ENCODE data around the gene BOLL. TPM values are rescaled to one million over a fixed set of nuclear protein-coding genes. Genes with fewer than 3 reads are reported as not detected.
"Not testable (repeated sequence)": the region's sequence is repeated elsewhere in the genome, so short reads cannot be mapped to it uniquely, and the experiment has no call there.

Gene BOLL, protein sequence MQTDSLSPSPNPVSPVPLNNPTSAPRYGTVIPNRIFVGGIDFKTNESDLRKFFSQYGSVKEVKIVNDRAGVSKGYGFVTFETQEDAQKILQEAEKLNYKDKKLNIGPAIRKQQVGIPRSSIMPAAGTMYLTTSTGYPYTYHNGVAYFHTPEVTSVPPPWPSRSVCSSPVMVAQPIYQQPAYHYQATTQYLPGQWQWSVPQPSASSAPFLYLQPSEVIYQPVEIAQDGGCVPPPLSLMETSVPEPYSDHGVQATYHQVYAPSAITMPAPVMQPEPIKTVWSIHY
- 0.22 and 0.51 TPM in 2 replicates for total RNA-seq
- long read RNA-seq = 0 reads

DNA sequence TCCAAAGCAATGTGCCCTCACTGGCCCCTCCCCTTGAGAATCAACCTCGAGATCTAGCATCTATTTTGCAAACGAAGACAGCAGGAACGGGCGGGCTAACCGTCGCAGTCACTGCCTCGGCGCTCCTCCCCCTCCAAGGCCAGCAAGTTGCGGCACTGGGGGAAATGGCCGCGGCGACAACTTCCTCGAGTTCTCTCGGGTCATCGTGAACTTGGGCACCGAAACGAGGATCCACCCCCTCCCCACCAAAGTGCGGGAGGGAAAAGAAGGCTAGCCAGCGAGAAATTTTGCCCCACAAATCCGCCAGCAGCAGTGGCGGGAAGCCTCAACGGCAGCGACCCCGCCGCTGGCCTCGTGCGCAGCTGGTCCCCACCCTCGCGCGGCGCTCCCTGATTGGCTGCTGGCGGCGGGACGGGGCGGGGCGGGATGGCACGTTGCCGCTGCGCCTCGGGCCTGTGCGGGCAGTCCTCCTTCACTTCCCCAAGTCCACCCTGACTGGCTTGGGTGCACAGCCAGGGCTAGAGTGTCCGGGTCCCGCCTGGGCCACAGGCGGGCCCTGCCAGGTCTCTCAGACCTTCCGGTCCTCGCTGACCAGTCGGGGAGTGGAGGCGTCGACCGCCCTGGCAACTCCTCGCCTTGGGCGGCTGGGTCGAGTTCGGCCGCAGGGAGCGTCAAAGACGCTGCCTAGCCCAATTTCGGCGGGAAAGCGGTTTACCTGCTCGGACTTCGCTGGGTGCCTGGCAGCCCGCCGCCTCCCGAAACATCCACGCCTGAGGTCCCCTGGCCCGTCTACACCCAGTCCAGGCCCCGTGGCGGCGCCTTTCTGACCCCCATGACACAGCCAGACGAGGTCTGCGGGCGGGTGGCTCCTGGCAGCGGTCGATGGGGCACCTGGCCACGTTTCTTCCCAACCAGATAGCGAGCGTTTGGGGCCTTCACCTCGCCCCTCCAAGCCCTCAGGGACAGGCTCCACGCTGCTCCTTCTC lies at the start of gene BOLL:
BOLL (minus strand) TSS at position 364 of the 986 bp plus-strand sequence. CDS start 3,469 bp downstream, outside the sequence.
- Mint-ChIP-seq H3K36me3 (ENCODE audit: insufficient read depth) (no peaks in the 10 kb centered on the region), H3K27me3 (peaks cover 11% of the 10 kb centered on the region), H3K4me3 (ENCODE audit: low read depth) (peak within 1 kb of the TSS; percentile 50), H3K4me1 (ENCODE audit: low read depth) (peaks cover 4% of the 10 kb centered on the region), H3K27ac (peak within 1 kb of the TSS; percentile 52), H3K9me3 (ENCODE audit: low read depth) (no peaks in the 10 kb centered on the region)
- DNase-seq (ENCODE audit: low spot score, unreplicated experiment) = no peak
- TF ChIP-seq, protein P1, sequence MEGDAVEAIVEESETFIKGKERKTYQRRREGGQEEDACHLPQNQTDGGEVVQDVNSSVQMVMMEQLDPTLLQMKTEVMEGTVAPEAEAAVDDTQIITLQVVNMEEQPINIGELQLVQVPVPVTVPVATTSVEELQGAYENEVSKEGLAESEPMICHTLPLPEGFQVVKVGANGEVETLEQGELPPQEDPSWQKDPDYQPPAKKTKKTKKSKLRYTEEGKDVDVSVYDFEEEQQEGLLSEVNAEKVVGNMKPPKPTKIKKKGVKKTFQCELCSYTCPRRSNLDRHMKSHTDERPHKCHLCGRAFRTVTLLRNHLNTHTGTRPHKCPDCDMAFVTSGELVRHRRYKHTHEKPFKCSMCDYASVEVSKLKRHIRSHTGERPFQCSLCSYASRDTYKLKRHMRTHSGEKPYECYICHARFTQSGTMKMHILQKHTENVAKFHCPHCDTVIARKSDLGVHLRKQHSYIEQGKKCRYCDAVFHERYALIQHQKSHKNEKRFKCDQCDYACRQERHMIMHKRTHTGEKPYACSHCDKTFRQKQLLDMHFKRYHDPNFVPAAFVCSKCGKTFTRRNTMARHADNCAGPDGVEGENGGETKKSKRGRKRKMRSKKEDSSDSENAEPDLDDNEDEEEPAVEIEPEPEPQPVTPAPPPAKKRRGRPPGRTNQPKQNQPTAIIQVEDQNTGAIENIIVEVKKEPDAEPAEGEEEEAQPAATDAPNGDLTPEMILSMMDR (IDR thresholded peaks at IDR 0.05; ENCODE audit: unreplicated experiment) = no peak

DNA sequence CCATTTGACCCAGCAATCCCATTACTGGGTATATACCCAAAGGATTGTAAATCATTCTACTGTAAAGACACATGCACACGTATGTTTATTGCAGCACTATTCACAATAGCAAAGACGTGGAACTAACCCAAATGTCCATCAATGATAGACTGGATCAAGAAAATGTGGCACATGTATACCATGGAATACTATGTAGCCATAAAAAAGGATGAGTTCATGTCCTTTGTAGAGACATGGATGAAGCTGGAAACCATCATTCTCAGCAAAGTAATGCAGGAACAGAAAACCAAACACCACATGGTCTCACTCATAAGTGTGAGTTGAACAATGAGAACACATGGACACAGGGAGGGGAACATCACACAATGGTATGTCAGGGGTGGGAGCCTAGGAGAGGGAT lies 49.7 kb upstream of the BOLL start:
- H3K4me3 Mint-ChIP-seq (ENCODE audit: low read depth); DNase-seq (ENCODE audit: low spot score, unreplicated experiment); H3K4me1 Mint-ChIP-seq (ENCODE audit: low read depth); H3K27me3 Mint-ChIP-seq; H3K27ac Mint-ChIP-seq: not testable (repeated sequence)
- Mint-ChIP-seq H3K9me3 (ENCODE audit: low read depth) (peaks cover 35% of the 10 kb centered on the region), H3K36me3 (ENCODE audit: insufficient read depth) (peaks cover 40% of the 10 kb centered on the region)

DNA sequence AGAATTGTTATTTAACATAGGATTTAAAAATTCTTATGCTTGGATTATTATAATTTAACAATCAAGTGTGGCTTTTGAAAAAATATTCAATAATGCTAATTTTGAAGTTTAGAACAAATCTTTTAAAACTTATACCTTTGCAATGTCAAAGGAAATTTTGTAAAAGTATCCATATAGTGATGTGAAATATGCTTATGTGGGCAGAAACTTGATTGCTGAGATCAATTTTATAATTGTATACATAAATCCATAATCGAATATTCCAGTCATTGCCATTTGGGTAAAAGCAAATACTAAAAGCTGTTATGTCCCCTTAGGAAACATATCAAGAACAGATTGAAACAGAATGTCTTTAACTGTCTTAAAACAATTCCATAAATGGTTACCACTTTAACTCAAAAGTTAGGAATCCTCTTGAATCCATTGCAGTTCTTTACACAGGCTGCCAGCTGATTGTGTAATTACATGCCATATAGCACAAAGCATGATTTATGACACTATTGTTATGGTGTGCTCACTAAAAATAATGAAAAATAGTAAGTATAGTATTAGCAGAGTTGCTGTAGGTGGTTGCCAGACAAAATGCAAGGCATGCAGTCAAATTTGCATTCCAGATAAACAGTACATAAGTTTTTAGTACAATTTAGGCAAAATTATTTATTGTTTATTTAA lies 43.5 kb upstream of the BOLL start:
- Mint-ChIP-seq H3K9me3 (ENCODE audit: low read depth) (peaks cover 25% of the 10 kb centered on the region), H3K27ac (no peak overlapping the region), H3K4me1 (ENCODE audit: low read depth) (no peaks in the 10 kb centered on the region), H3K4me3 (ENCODE audit: low read depth) (no peak overlapping the region), H3K27me3 (no peaks in the 10 kb centered on the region), H3K36me3 (ENCODE audit: insufficient read depth) (peaks cover 29% of the 10 kb centered on the region)
- DNase-seq (ENCODE audit: low spot score, unreplicated experiment) = no peak
- TF ChIP-seq, protein P1 (IDR thresholded peaks at IDR 0.05; ENCODE audit: unreplicated experiment) = no peak

DNA sequence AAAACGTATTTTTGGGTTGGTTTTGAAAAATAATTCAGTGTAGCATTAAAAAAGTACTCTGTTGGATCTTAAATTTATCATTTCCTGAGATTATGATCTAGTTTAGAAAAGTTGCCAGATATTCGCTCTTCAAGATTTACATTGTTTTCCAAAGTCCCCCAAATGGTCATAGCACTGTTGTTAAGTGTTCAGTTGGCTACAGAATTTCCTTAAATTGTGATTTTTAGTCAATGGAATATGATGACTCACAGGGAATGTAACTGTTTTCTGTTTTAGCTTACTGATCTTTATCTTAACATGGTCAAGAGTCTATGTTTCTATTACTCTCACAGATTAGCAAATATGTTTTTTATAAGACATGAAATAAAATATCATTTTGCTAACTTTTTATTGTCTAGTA lies 42.5 kb upstream of the BOLL start:
- Mint-ChIP-seq H3K9me3 (ENCODE audit: low read depth) (peaks cover 20% of the 10 kb centered on the region), H3K36me3 (ENCODE audit: insufficient read depth) (peaks cover 27% of the 10 kb centered on the region), H3K27ac (no peak overlapping the region), H3K4me3 (ENCODE audit: low read depth) (no peak overlapping the region), H3K4me1 (ENCODE audit: low read depth) (no peaks in the 10 kb centered on the region), H3K27me3 (no peaks in the 10 kb centered on the region)
- TF ChIP-seq, protein P1 (IDR thresholded peaks at IDR 0.05; ENCODE audit: unreplicated experiment) = no peak
- DNase-seq (ENCODE audit: low spot score, unreplicated experiment) = no peak

DNA sequence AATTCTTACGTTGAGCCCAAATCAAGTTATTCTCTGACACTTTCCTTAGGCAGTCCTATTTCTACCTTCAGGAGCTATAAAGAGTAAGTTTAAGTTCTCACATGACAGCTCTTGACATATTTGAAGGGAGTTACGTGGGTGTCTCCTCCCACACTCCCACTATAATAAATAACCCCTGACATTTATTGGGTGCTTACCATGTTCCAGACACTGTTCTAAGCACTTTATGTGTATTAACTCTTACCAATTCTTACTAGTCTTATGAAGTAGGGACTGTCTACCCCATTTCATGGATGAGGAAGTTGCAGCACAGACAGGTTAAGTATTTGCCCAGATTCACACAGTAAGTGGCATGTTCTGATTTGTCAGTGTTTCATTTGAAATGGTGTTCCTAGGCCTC lies 37.2 kb upstream of the BOLL start:
- Mint-ChIP-seq H3K9me3 (ENCODE audit: low read depth) (no peaks in the 10 kb centered on the region), H3K27ac (no peak overlapping the region), H3K36me3 (ENCODE audit: insufficient read depth) (peaks cover 14% of the 10 kb centered on the region), H3K4me1 (ENCODE audit: low read depth) (no peaks in the 10 kb centered on the region), H3K27me3 (no peaks in the 10 kb centered on the region), H3K4me3 (ENCODE audit: low read depth) (no peak overlapping the region)
- no peak for DNase-seq (ENCODE audit: low spot score, unreplicated experiment)
- TF ChIP-seq, protein P1 (IDR thresholded peaks at IDR 0.05; ENCODE audit: unreplicated experiment) = no peak
